Skeletal muscle cell (primary cell): Measurements from ENCODE around the gene PLEKHA4.
"Not testable (repeated sequence)": the region's sequence is repeated elsewhere in the genome, so short reads cannot be mapped to it uniquely, and the experiment has no call there.

Experiments
- DNase-seq: peaks from one replicate; pipeline ENCODE4 v3.0.0-alpha.2; 2010; ENCODE audit warnings: low read depth
- H3K4me3 ChIP-seq: 2 replicates; pipeline ENCODE4 v1.5.1; 2011; ENCODE audit warnings: low read depth, mild to moderate bottlenecking, control low read depth, low read length, moderate library complexity

Gene PLEKHA4

DNA sequence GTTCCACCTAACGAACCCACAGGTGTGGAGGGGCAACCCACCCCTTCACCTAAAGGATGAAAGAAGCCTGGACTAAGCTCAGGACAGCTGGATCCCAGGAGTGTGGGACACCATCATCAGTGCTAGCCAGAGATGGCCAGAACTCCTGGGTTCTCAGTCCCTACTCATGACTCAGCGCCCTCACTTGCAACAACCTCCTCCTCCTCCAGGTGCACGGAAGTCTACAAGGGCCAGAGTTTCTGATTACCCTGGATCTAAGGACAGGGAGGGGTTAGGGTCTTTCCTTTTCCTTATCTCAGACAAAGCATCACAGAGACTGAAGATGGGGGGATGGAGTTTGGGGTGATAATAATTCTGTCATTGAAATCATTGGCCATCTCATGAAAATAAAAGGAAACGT is 22.1 kb upstream of the PLEKHA4 start:
- no peak for DNase-seq
- H3K4me3 ChIP-seq = no peak overlapping the region

DNA sequence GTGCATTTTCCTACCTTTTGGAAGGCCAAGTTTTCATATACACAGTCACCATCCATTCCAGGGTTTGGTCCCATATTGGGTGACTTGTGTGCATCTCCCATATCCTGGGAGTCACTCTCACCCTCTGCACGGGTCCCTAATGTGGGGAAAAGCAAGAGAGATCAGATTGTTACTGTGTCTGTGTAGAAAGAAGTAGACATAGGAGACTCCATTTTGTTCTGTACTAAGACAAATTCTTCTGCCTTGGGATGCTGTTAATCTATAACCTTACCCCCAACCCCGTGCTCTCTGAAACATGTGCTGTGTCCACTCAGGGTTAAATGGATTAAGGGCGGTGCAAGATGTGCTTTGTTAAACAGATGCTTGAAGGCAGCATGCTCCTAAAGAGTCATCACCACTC is 21.1 kb upstream of the PLEKHA4 start:
- DNase-seq, H3K4me3 ChIP-seq: not testable (repeated sequence)

DNA sequence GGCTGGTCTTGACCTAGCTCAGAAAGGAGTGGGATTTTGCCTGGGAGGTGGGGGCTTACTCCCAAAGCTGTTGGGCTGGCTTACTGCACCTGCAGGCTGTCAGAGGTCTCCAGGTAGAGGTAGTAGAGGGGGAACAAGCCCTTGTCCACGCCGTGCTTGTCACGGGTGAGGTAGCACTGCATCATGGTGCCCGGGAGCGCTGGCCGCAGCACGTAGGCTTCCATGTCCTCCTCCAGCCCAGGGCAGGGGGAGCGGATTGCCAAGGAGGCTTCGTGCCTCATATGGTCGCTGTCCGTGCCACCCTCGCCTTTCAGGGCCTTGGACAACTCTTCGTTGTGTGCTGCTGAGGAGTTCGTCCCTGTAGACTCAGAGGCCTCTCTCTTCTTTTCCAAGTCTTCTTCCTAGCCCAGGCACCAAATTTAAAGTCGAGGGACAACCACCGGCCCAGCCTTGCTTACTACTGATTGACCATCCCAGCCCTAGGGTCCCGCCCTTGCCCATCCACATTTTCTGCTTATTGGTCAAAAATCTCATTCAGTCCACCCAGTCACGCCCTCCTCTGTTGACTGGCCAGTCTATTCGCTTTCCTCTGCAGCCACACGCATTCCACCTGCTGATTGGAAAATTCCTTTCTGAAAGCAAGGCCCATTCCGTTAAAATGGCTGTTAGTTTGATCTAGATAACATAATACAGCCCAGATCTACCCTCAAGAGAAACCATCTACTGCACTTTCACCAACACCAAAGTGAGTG is 19.6 kb upstream of the PLEKHA4 start:
- H3K4me3 ChIP-seq = no peak overlapping the region
- DNase-seq = no peak

DNA sequence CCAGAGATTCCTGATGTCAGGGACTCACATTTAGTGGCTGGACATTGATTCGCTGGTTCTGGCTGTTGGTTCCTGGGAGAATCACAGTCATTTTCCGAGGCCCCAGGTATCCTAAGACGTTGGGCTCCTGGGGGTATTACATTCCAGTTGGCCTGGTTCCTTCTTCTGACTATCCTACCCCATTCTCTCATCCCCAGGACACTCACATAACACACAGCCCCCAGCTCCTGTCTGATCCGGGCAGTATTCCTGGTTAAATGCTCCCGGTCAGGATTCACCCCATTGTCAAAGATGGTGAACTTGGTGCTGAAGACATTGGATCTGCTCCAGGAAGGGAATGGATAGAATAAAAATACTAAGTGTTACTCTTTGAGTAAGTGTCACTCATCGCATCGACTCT is 15.3 kb upstream of the PLEKHA4 start:
- no peak for DNase-seq
- H3K4me3 ChIP-seq = no peak overlapping the region

DNA sequence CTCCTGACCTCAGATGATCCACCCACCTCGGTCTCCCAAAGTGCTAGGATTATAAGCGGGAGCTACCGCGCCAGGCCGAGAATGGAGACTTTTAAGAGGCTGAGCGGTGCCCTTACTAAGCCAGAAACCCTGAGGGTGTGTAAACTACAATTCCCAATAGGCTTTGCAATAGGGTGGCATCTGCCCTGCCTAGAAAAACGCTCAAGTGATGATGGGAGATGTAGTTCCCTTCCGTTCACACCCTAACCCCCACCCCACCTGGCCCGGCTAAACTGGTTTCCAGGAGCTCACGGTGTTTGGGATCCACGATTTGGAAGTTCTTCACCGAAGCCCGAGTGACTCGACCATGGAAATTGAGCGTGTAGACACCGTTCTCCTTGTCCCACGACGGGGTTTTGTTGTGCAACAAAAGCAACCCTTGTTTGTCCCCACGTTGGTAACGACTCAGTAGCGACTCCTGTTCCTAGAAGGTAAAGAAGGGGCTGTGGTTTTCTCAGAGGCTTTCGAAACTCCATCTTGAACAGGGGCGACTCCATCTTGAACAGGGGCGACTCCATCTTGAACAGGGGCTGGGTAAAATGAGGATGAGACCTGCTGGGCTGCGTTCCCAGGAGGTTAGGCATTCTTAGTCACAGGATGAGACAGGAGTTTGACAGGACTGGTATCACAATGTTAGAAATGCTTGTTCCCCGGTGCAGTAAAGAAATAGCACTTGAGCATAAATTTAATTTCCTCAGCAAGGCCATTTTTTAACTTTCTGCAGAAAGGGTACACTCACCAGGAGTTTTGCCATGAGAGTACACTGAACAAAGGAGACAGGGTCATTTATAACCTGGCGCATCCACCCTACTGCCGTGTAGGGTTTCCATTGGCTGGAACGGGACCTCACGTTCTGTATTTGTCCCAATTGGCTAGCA is 13.6 kb upstream of the PLEKHA4 start:
- H3K4me3 ChIP-seq = no peak overlapping the region
- DNase-seq = no peak

DNA sequence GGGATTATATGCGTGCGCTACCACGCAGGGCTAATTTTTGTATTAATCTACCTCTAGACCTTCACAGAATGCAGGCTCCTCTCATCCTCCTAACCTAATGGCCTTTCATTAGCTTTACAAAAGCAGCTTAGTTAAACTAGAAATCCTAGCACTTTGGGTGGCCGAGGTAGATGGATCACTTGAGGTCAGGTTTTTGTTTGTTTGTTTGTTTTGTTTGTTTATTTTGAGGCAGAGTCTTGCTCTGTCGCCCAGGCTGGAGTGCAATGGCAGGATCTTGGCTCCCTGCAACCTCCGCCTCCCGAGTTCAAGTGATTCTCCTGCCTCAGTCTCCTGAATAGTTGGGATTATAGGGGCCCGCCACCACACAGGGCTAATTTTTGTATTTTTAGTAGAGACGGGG is 11.3 kb upstream of the PLEKHA4 start:
- DNase-seq, H3K4me3 ChIP-seq: not testable (repeated sequence)

DNA sequence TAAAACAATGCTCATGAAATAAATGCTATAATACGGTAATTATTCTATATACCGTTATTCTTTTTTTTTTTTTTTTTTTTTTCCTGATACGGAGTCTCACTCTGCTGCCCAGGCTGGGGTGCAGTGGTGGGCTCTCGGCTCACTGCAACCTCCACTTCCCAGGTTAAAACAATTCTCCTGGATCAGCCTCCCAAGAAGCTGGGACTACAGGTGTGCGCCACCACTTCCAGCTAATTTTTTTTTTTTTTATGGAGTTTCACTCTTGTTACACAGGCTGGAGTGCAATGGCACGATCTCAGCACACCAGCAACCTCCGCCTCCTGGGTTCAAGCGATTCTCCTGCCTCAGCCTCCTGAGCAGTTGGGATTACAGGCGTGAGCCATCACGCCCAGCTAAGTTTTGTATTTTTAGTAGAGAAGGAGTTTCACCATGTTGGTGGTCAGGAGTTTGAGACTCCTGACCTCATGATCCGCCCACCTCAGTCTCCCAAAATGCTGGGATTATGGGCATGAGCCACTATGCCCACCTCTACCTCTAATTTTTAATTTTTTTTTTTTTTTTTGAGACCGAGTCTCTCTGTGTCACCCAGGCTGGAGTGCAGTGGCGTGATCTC is 10.7 kb upstream of the PLEKHA4 start:
- no peak for DNase-seq
- H3K4me3 ChIP-seq = no peak overlapping the region

DNA sequence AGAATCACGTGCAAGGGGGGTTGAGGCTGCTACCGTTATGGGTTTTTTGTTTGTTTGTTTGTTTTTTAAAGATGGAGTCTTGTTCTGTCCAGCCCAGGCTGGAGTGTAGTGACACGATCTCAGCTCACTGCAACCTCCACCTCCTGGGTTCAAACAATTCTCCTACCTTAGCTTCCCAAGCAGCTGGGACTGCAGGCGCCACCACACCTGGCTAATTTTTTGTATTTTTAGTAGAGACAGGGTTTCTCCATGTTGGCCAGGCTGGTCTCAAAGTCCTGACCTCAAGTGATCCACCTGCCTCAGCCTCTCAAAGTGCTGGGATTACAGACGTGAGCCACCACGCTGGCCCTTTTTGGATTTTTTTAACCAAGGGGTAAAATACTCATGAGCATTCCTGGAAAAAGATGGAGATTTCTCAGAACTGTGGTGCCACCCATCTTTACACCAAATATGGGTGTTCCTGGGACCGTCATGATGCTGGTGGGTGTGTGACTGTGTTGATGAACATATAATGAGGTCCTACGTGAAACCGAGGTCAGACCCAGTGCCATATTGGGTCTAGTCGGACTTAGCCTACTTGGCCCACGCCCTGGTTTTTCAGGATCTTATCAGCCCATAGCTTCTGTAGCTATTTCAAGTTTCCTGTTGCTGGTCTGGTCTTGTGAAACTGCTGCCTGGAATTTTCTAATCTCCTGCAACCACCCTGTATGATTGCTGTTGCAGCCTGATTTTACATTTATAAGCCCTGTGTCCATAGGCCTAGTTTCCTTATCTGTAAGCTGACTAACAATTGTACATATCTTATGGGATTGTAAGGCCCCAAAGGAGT is 10.0 kb upstream of the PLEKHA4 start:
- no peak for DNase-seq

DNA sequence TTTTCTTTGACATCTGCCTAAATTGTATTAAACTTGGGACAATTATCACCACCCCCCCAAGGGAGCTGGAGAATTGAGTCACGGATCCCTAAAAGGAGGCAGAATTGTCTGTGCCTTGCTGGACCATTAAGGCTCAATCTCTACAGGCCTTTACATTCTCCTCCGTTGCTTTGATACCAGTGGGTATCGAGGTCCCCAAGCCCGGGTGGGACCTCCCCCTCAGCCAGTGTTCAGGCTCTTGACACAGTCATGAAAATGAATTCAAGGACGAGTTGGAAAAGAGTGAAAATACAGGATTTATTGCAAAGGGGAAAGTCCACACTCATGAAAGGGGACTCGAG is 9.4 kb upstream of the PLEKHA4 start:
- no peak overlapping the region for H3K4me3 ChIP-seq
- no peak for DNase-seq

More for the DNA sequence above, 10.0 kb upstream of the PLEKHA4 start:
- no peak overlapping the region for H3K4me3 ChIP-seq

DNA sequence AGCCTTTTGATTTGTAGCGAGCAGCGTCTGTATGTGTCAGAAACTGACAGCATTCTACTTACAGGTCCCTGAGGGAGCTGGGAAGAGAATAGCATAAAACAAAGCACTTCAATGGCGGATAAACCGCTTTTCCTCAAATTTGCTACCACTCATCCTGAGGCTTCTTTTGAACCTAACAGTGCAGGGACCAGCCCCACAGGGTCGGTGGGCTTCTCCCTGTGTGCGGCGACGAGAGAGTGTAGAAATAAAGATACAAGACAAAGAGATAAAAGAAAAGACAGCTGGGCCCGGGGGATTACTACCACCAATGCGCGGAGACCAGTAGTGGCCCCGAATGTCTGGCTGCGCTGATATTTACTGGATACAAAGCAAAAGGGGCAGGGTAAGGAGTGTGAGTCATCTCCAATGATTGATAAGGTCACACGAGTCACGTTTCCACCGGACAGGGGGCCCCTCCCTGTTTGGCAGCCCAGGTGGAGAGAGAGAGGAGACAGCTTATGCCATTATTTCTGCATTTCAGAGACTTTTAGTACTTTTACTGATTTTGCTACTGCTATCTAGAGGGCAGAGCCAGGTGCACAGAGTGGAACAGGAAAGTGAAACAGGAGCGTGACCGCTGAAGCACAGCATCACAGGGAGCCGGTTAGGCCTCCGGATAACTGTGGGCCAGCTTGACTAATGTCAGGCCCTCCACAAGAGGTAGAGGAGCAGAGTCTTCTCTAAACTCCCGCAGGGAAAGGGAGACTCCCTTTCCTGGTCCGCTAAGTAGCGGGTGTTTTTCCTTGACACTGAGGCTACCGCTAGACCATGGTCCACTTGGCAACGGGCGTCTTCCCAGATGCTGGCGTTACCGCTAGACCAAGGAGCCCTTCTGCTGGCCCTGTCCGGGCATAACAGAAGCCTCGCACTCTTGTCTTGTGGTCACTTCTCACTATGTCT is 7.9 kb upstream of the PLEKHA4 start:
- not testable (repeated sequence) for DNase-seq, H3K4me3 ChIP-seq

DNA sequence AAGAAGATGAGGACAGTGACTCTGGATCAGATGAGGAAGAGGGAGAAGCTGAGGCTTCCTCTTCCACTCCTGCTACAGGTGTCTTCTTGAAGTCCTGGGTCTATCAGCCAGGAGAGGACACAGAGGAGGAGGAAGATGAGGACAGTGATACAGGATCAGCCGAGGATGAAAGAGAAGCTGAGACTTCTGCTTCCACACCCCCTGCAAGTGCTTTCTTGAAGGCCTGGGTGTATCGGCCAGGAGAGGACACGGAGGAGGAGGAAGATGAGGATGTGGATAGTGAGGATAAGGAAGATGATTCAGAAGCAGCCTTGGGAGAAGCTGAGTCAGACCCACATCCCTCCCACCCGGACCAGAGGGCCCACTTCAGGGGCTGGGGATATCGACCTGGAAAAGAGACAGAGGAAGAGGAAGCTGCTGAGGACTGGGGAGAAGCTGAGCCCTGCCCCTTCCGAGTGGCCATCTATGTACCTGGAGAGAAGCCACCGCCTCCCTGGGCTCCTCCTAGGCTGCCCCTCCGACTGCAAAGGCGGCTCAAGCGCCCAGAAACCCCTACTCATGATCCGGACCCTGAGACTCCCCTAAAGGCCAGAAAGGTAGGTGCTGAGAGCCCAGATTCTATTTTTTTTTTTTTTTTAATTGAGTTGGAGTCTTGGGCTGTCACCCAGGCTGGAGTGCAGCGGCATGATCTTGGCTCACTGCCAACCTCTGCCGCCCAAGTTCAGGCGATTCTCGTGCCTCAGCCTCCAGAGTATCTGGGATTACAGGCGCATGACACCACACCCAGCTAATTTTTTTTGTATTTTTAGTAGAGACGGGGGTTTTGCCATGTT is 6.1 kb upstream of the PLEKHA4 start:
- DNase-seq = peak; percentile 28
- H3K4me3 ChIP-seq = peak overlapping the region; percentile 100

DNA sequence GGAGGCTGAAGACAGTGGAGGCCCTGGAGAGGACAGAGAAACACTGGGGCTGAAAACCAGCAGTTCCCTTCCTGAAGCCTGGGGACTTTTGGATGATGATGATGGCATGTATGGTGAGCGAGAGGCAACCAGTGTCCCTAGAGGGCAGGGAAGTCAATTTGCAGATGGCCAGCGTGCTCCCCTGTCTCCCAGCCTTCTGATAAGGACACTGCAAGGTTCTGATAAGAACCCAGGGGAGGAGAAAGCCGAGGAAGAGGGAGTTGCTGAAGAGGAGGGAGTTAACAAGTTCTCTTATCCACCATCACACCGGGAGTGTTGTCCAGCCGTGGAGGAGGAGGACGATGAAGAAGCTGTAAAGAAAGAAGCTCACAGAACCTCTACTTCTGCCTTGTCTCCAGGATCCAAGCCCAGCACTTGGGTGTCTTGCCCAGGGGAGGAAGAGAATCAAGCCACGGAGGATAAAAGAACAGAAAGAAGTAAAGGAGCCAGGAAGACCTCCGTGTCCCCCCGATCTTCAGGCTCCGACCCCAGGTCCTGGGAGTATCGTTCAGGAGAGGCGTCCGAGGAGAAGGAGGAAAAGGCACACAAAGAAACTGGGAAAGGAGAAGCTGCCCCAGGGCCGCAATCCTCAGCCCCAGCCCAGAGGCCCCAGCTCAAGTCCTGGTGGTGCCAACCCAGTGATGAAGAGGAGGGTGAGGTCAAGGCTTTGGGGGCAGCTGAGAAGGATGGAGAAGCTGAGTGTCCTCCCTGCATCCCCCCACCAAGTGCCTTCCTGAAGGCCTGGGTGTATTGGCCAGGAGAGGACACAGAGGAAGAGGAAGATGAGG is 5.3 kb upstream of the PLEKHA4 start:
- no peak for DNase-seq
- H3K4me3 ChIP-seq = peak overlapping the region; percentile 100

DNA sequence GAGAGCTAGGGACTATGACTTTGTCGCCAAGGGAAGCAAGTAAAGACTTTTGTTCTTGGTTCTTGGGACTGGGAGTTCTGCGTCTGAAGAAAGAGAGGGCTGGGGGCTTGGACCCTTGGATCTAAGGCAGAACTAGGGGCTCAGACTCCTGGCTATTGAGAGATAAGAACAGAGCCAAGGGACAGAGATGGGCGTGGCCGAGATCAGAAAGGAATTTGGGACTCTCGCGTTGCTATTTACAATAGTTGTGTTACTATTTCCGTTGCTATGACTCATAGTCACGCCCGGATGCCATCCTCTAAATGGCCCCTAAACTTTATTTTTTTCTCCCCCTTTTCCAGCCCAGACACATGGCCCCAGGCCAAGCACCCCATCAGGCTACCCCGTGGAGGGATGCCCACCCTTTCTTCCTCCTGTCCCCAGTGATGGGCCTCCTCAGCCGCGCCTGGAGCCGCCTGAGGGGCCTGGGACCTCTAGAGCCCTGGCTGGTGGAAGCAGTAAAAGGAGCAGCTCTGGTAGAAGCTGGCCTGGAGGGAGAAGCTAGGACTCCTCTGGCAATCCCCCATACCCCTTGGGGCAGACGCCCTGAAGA is 4.6 kb upstream of the PLEKHA4 start:
- DNase-seq = peak; percentile 67
- H3K4me3 ChIP-seq = peak overlapping the region; percentile 100

DNA sequence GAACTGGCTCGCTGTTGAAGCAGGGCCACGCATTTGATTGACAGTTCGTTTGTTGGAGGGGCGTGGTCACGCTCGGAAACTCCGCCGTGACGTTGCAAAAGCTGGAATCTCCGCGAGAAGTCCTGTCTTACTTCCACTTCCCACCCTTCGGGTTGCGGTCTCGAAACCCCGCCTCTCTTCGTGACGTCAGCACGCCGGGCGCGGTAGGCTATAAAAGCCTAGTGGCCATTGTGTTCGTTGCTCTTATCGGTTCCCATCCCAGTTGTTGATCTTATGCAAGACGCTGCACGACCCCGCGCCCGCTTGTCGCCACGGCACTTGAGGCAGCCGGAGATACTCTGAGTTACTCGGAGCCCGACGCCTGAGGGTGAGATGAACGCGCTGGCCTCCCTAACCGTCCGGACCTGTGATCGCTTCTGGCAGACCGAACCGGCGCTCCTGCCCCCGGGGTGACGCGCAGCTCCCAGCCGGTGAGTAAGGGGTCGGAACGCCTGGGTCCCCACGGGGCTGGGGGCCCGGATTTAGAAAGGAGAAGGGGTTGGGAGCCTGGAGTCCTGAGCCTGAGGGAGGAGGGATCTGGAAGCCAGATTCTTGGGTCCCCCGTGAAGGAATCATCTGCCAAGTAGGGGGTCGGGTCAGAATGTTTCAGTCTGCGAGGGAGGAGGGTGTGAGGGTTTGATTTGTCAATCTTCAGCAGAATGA is 3.9 kb upstream of the PLEKHA4 start, which contains the start of gene PPP1R15A:
PPP1R15A (plus strand) TSS at position 240 of the 702 bp plus-strand sequence. CDS start 813 bp downstream, outside the sequence.
- H3K4me3 ChIP-seq = peak within 1 kb of the TSS; percentile 100
- DNase-seq = peak; percentile 89

DNA sequence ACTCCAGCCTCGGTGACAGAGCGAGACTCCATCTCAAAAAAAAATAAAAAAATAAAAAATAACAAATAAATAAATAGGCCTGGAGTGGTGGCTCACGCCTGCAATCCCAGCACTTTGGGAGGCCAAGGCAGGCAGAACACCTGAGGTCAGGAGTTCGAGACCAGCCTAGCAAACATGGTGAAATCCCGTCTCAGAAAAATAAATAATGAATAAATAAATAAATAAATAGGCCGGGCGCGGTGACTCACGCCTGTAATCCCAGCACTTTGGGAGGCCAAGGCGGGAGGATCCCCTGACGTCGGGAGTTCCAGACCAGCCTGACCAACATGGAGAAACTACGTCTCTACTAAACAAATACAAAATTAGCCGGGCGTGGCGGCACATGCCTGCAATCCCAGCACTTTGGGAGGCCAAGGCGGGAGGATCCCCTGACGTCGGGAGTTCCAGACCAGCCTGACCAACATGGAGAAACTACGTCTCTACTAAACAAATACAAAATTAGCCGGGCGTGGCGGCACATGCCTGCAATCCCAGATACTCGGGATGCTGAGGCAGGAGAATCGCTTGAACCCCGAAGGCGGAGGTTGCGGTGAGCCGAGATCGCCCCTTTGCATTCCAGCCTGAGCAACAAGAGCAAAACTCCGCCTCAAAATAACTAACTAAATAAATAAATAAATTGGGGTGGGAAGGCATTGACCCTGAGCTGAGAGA is 3.2 kb upstream of the PLEKHA4 start:
- not testable (repeated sequence) for H3K4me3 ChIP-seq

More for the DNA sequence above, 3.2 kb upstream of the PLEKHA4 start:
- not testable (repeated sequence) for DNase-seq
